Right atrium auricular region (tissue), 2 donors: Measurements from ENCODE around the gene FAM24B. TPM values are rescaled to one million over a fixed set of nuclear protein-coding genes. Genes with fewer than 3 reads are reported as not detected.

Source experiments
- DNase-seq: peaks from one replicate; pipeline ENCODE4 v3.0.0-alpha.2; 2019; ENCODE audit warnings: low spot score
- H3K27ac ChIP-seq, 2 donors: fragments of 200-600 bp; sonication (generic); 1 replicate in 1 of 2; 2 replicates in 1 of 2; pipeline ENCODE4 v1.5.1; 2016 to 2019
- H3K27me3 ChIP-seq, 2 donors: fragments of 200-600 bp; sonication (generic); one replicate each; pipeline versions ENCODE4 v1.5.1 to v1.6.0; 2017 to 2019
- H3K36me3 ChIP-seq: fragments of 200-600 bp; sonication (generic); one replicate; pipeline ENCODE4 v1.5.1; 2016
- H3K4me1 ChIP-seq, 2 donors: fragments of 200-600 bp; sonication (generic); one replicate each; pipeline versions ENCODE4 v1.5.1 to v1.6.0; 2017 to 2019
- H3K4me3 ChIP-seq, 2 donors: fragments of 200-600 bp; sonication (generic); 1 replicate in 1 of 2; 2 replicates in 1 of 2; pipeline ENCODE4 v1.5.1; 2017 to 2019; ENCODE audit warnings: mild to moderate bottlenecking in 1 of 2, moderate library complexity in 1 of 2
- H3K9me3 ChIP-seq, 2 donors: fragments of 200-600 bp; sonication (generic); one replicate each; pipeline ENCODE4 v1.5.1; 2019
- CTCF ChIP-seq, 2 donors: fragments of 200-600 bp; sonication (generic); IDR thresholded peaks; one replicate each; pipeline ENCODE4 v1.5.1; 2019; ENCODE audit warnings: antibody characterized with exemption in 2 of 2
- total RNA-seq, 2 donors: library from RNA; depleted of rRNA; stranded (reverse); fragments of >200 nt; gene quantifications; one replicate each; pipeline ENCODE4 v1.1.0, GENCODE V29; 2016

Gene FAM24B
- total RNA-seq, 2 donors from 2014 or later = 1.1 to 1.7 TPM

- H3K9me3 ChIP-seq = no peaks in the 10 kb centered on the region
- no peak overlapping the region for H3K27ac ChIP-seq
- H3K4me3 ChIP-seq = no peak overlapping the region
- TF ChIP-seq CTCF (IDR thresholded peaks at IDR 0.05) = no peak
- no peaks in the 10 kb centered on the region for H3K4me1 ChIP-seq
- H3K27me3 ChIP-seq = no peaks in the 10 kb centered on the region
- DNase-seq = no peak
- no peaks in the 10 kb centered on the region for H3K36me3 ChIP-seq
These were observed 30.3 kb downstream of the FAM24B start for GRCh38 chr10:122849090-122849489.

- Histone ChIP-seq H3K27ac (no peak overlapping the region), H3K9me3 (peaks cover 0 to 5% of the 10 kb centered on the region in 2 donors), H3K4me3 (no peak overlapping the region), H3K36me3 (no peaks in the 10 kb centered on the region), H3K4me1 (no peaks in the 10 kb centered on the region), H3K27me3 (no peaks in the 10 kb centered on the region)
- DNase-seq = no peak
- no peak for TF ChIP-seq CTCF (IDR thresholded peaks at IDR 0.05)
These were observed 31.4 kb downstream of the FAM24B start for GRCh38 chr10:122847782-122848604.

GRCh38 chr10:122845783-122846332 lies 33.5 kb downstream of the FAM24B start, which contains the start of gene CUZD1:
Gene CUZD1, minus strand, starts transcription at chr10:122845857. Its CDS starts 14 bp downstream, at chr10:122845843.
- no peak for DNase-seq
- Histone ChIP-seq H3K36me3 (no peaks in the 10 kb centered on the region), H3K27me3 (no peaks in the 10 kb centered on the region), H3K4me1 (no peaks in the 10 kb centered on the region), H3K9me3 (peaks cover 0 to 18% of the 10 kb centered on the region in 2 donors), H3K4me3 (no peak within 1 kb of the TSS), H3K27ac (no peak within 1 kb of the TSS)
- no peak for TF ChIP-seq CTCF (IDR thresholded peaks at IDR 0.05)

GRCh38 chr10:122844146-122844545 lies 35.2 kb downstream of the FAM24B start:
- no peak overlapping the region for H3K4me3 ChIP-seq
- no peak for TF ChIP-seq CTCF (IDR thresholded peaks at IDR 0.05)
- H3K27ac ChIP-seq = no peak overlapping the region
- H3K36me3 ChIP-seq = no peaks in the 10 kb centered on the region
- peaks cover 0 to 18% of the 10 kb centered on the region in 2 donors for H3K9me3 ChIP-seq
- no peak for DNase-seq
- no peaks in the 10 kb centered on the region for H3K4me1 ChIP-seq
- no peaks in the 10 kb centered on the region for H3K27me3 ChIP-seq

- Histone ChIP-seq H3K36me3 (no peaks in the 10 kb centered on the region), H3K27me3 (no peaks in the 10 kb centered on the region), H3K27ac (no peak overlapping the region), H3K9me3 (peaks cover 0 to 18% of the 10 kb centered on the region in 2 donors), H3K4me1 (no peaks in the 10 kb centered on the region), H3K4me3 (no peak overlapping the region)
- no peak for TF ChIP-seq CTCF (IDR thresholded peaks at IDR 0.05)
- no peak for DNase-seq
These were observed 37.8 kb downstream of the FAM24B start for GRCh38 chr10:122841569-122841968.
